Measurements from ENCODE around the gene MYOM3.
A peak's percentile ranks its signal among the peaks of the same experiment; 100 is the strongest.
"Not testable (repeated sequence)": the region's sequence is repeated elsewhere in the genome, so short reads cannot be mapped to it uniquely, and the experiment has no call there.

MYOM3 gene

GRCh38 chr1:24020470-24020869, 91.5 kb downstream of the MYOM3 start:
- no peak for TF ChIP-seq CTCF (conservative IDR thresholded peaks at IDR 0.05; ENCODE audit: low read depth, low read length)
- DNase-seq (ENCODE audit: low read depth): no peak
- no peak overlapping the region for H3K4me3 ChIP-seq (ENCODE audit: low read length)

- H3K4me3 ChIP-seq (ENCODE audit: low read length): no peak overlapping the region
- TF ChIP-seq CTCF (conservative IDR thresholded peaks at IDR 0.05; ENCODE audit: low read depth, low read length): no peak
- DNase-seq (ENCODE audit: low read depth): no peak
Observed at GRCh38 chr1:24020025-24020424, 91.9 kb downstream of the MYOM3 start.

GRCh38 chr1:24018611-24019580, 93.0 kb downstream of the MYOM3 start:
- peak; percentile 98 for DNase-seq (ENCODE audit: low read depth)
- no peak for TF ChIP-seq CTCF (conservative IDR thresholded peaks at IDR 0.05; ENCODE audit: low read depth, low read length)
- no peak overlapping the region for H3K4me3 ChIP-seq (ENCODE audit: low read length)

GRCh38 chr1:24015221-24016210, 96.4 kb downstream of the MYOM3 start:
- H3K4me3 ChIP-seq (ENCODE audit: low read length): no peak overlapping the region
- DNase-seq (ENCODE audit: low read depth): peak; percentile 46
- TF ChIP-seq CTCF (conservative IDR thresholded peaks at IDR 0.05; ENCODE audit: low read depth, low read length): no peak

GRCh38 chr1:24012878-24013277, 99.1 kb downstream of the MYOM3 start:
- not testable (repeated sequence) for DNase-seq (ENCODE audit: low read depth); H3K4me3 ChIP-seq (ENCODE audit: low read length)

- H3K4me3 ChIP-seq (ENCODE audit: low read length): no peak overlapping the region
- TF ChIP-seq CTCF (conservative IDR thresholded peaks at IDR 0.05; ENCODE audit: low read depth, low read length): no peak
- DNase-seq (ENCODE audit: low read depth): no peak
Observed at GRCh38 chr1:24010650-24011049, 101.3 kb downstream of the MYOM3 start.

GRCh38 chr1:24009406-24009805, 102.5 kb downstream of the MYOM3 start:
- DNase-seq (ENCODE audit: low read depth): no peak
- TF ChIP-seq CTCF (conservative IDR thresholded peaks at IDR 0.05; ENCODE audit: low read depth, low read length): no peak
- no peak overlapping the region for H3K4me3 ChIP-seq (ENCODE audit: low read length)

GRCh38 chr1:24008574-24009184, 103.3 kb downstream of the MYOM3 start:
- H3K4me3 ChIP-seq (ENCODE audit: low read length); DNase-seq (ENCODE audit: low read depth): not testable (repeated sequence)
